AG10803 (cell line): ENCODE measurements around the gene FNDC3B.
A peak's percentile ranks its signal among the peaks of the same experiment; 100 is the strongest.

ENCODE experiments used
- DNase-seq: peaks from one replicate; pipeline ENCODE4 v3.0.0; 2010; ENCODE audit warnings: low read depth
- H3K4me3 ChIP-seq: 2 replicates; pipeline ENCODE4 v1.5.1; 2011; ENCODE audit warnings: mild to moderate bottlenecking, low read length, control low read depth
- CTCF ChIP-seq: conservative IDR thresholded peaks from 2 replicates; pipeline ENCODE4 v1.5.1; 2011; ENCODE audit warnings: mild to moderate bottlenecking, low read length, control low read depth, inconsistent platforms

FNDC3B gene

GRCh38 chr3:172312001-172312400, 272.6 kb downstream of the FNDC3B start:
- no peak for TF ChIP-seq CTCF
- no peak overlapping the region for H3K4me3 ChIP-seq
- peak; percentile 93 for DNase-seq

- no peak for DNase-seq
- H3K4me3 ChIP-seq, result no peak overlapping the region
- no peak for TF ChIP-seq CTCF
Observed at GRCh38 chr3:172312711-172313110, 273.3 kb downstream of the FNDC3B start.

GRCh38 chr3:172313671-172314070, 274.3 kb downstream of the FNDC3B start:
- no peak overlapping the region for H3K4me3 ChIP-seq
- no peak for TF ChIP-seq CTCF
- no peak for DNase-seq

- no peak for TF ChIP-seq CTCF
- no peak overlapping the region for H3K4me3 ChIP-seq
- no peak for DNase-seq
Observed at GRCh38 chr3:172314591-172315160, 275.3 kb downstream of the FNDC3B start.

- no peak overlapping the region for H3K4me3 ChIP-seq
- peak; percentile 58 for DNase-seq
- TF ChIP-seq CTCF, result no peak
Observed at GRCh38 chr3:172315401-172316091, 276.2 kb downstream of the FNDC3B start.

GRCh38 chr3:172316758-172317157, 277.4 kb downstream of the FNDC3B start:
- TF ChIP-seq CTCF, result no peak
- no peak overlapping the region for H3K4me3 ChIP-seq
- no peak for DNase-seq

- TF ChIP-seq CTCF, result no peak
- no peak for DNase-seq
- no peak overlapping the region for H3K4me3 ChIP-seq
Observed at GRCh38 chr3:172317481-172317880, 278.1 kb downstream of the FNDC3B start.
